ENCODE measurements around the gene DCAF4. TPM values are rescaled to one million over a fixed set of nuclear protein-coding genes. Genes with fewer than 3 reads are reported as not detected.

DCAF4 gene
- total RNA-seq, 1 donor from 2014 or later = 21.1 TPM

GRCh38 chr14:72966038-72966437, 39.8 kb downstream of the DCAF4 start:
- intact Hi-C loops (cut with DNase I) = no loop called here
- peaks cover 23% of the 10 kb centered on the region for H3K36me3 ChIP-seq

GRCh38 chr14:72968316-72968715, 42.1 kb downstream of the DCAF4 start:
- intact Hi-C loops (cut with DNase I) = no loop called here
- Histone ChIP-seq H3K36me3 (peaks cover 43% of the 10 kb centered on the region), H3K9me3 (no peaks in the 10 kb centered on the region), H3K4me1 (no peaks in the 10 kb centered on the region), H3K4me3 (no peak overlapping the region), H3K27me3 (no peaks in the 10 kb centered on the region), H3K27ac (no peak overlapping the region)
- DNase-seq (no peak), ATAC-seq (no peak)
- no peak for TF ChIP-seq CTCF (IDR thresholded peaks at IDR 0.05)

More at GRCh38 chr14:72966038-72966437, 39.8 kb downstream of the DCAF4 start:
- no peak for TF ChIP-seq CTCF (IDR thresholded peaks at IDR 0.05)
- Histone ChIP-seq H3K27me3 (no peaks in the 10 kb centered on the region), H3K27ac (no peak overlapping the region), H3K9me3 (no peaks in the 10 kb centered on the region), H3K4me3 (no peak overlapping the region), H3K4me1 (no peaks in the 10 kb centered on the region)
- no peak for ATAC-seq
- no peak for DNase-seq

GRCh38 chr14:72970058-72970630, 43.9 kb downstream of the DCAF4 start:
- intact Hi-C loops (cut with DNase I) = no loop called here
- Histone ChIP-seq H3K36me3 (peaks cover 62% of the 10 kb centered on the region), H3K27ac (no peak overlapping the region), H3K9me3 (no peaks in the 10 kb centered on the region), H3K27me3 (no peaks in the 10 kb centered on the region), H3K4me1 (no peaks in the 10 kb centered on the region), H3K4me3 (no peak overlapping the region)
- DNase-seq (no peak), ATAC-seq (no peak)
- no peak for TF ChIP-seq CTCF (IDR thresholded peaks at IDR 0.05)

GRCh38 chr14:72970824-72971434, 44.7 kb downstream of the DCAF4 start:
- H3K36me3 ChIP-seq = peaks cover 69% of the 10 kb centered on the region
- intact Hi-C loops (cut with DNase I) = no loop called here
- no peaks in the 10 kb centered on the region for H3K27me3 ChIP-seq

GRCh38 chr14:72974661-72975060, 48.4 kb downstream of the DCAF4 start:
- ATAC-seq (no peak), DNase-seq (no peak)
- no peaks in the 10 kb centered on the region for H3K9me3 ChIP-seq
- H3K27me3 ChIP-seq = no peaks in the 10 kb centered on the region
- peaks cover 97% of the 10 kb centered on the region for H3K36me3 ChIP-seq
- intact Hi-C loops (cut with DNase I) = no loop called here
- no peak overlapping the region for H3K4me3 ChIP-seq
- no peak overlapping the region for H3K27ac ChIP-seq
- no peaks in the 10 kb centered on the region for H3K4me1 ChIP-seq
- TF ChIP-seq CTCF (IDR thresholded peaks at IDR 0.05) = no peak

More at GRCh38 chr14:72970824-72971434, 44.7 kb downstream of the DCAF4 start:
- no peak for DNase-seq
- Histone ChIP-seq H3K4me3 (no peak overlapping the region), H3K27ac (no peak overlapping the region), H3K4me1 (no peaks in the 10 kb centered on the region), H3K9me3 (no peaks in the 10 kb centered on the region)
- ATAC-seq = no peak
- no peak for TF ChIP-seq CTCF (IDR thresholded peaks at IDR 0.05)
